GM12878 (cell line): ENCODE data around the gene PMAIP1. TPM values are rescaled to one million over a fixed set of nuclear protein-coding genes. Genes with fewer than 3 reads are reported as not detected.
A peak's percentile ranks its signal among the peaks of the same experiment; 100 is the strongest.

ENCODE experiments used
- ASH2L ChIP-seq: fragments of 300-600, 200-600 bp; sonication (generic); IDR thresholded peaks from 2 replicates; pipeline ENCODE4 v1.6.1; 2017; ENCODE audit warnings: low read depth, mild to moderate bottlenecking, borderline replicate concordance
- ETV6 ChIP-seq, 2 experiments: fragments of 450-650 bp in 1 of 2; IDR thresholded peaks in 1 of 2; conservative IDR thresholded peaks in 1 of 2; 2 replicates each; pipeline ENCODE4 v1.6.1; 2014; ENCODE audit warnings: antibody characterized with exemption in 1 of 2, borderline replicate concordance in 1 of 2, low read depth in 1 of 2, mild to moderate bottlenecking in 1 of 2, moderate library complexity in 1 of 2
- FOS ChIP-seq: IDR thresholded peaks from 3 replicates; pipeline ENCODE4 v1.6.1; 2011; ENCODE audit warnings: borderline replicate concordance; ENCODE audit not compliant: insufficient read length; ENCODE audit errors: extremely low read depth
- FOXK2 ChIP-seq: fragments of 450-650 bp; IDR thresholded peaks from 2 replicates; pipeline ENCODE4 v1.6.1; 2017; ENCODE audit warnings: mild to moderate bottlenecking, moderate library complexity
- JUND ChIP-seq: IDR thresholded peaks from 2 replicates; pipeline ENCODE4 v1.6.1; 2012; ENCODE audit warnings: low read depth, mild to moderate bottlenecking, low read length, improper control_type of control experiment, moderate library complexity
- MEF2B ChIP-seq: fragments of 450-650 bp; IDR thresholded peaks from 2 replicates; pipeline ENCODE4 v1.6.1; 2018; ENCODE audit warnings: mild to moderate bottlenecking, moderate library complexity; ENCODE audit not compliant: partially characterized antibody, poor library complexity, severe bottlenecking
- NBN ChIP-seq: fragments of 450-650 bp; IDR thresholded peaks from 2 replicates; pipeline ENCODE4 v1.6.1; 2016
- NFXL1 ChIP-seq: fragments of 450-650 bp; IDR thresholded peaks from 2 replicates; pipeline ENCODE4 v1.6.1; 2017; ENCODE audit warnings: antibody characterized with exemption, mild to moderate bottlenecking, borderline replicate concordance
- POLR2AphosphoS2 ChIP-seq: IDR thresholded peaks from 2 replicates; pipeline ENCODE4 v1.6.1; 2011; ENCODE audit warnings: low read depth, mild to moderate bottlenecking, low read length, improper control_type of control experiment, moderate library complexity
- POU2F2 ChIP-seq: IDR thresholded peaks from 3 replicates; pipeline ENCODE4 v1.6.1; 2011; ENCODE audit warnings: low read depth, mild to moderate bottlenecking, low read length, borderline replicate concordance
- RUNX3 ChIP-seq: IDR thresholded peaks from 2 replicates; pipeline ENCODE4 v1.6.1; 2012; ENCODE audit warnings: low read length, inconsistent platforms
- SREBF2 ChIP-seq: IDR thresholded peaks from 2 replicates; pipeline ENCODE4 v1.6.1; 2012; ENCODE audit warnings: mild to moderate bottlenecking, low read length
- TCF12 ChIP-seq: IDR thresholded peaks from 2 replicates; pipeline ENCODE4 v1.6.1; 2011; ENCODE audit warnings: low read depth, mild to moderate bottlenecking, low read length
- polyA plus RNA-seq, 11 experiments: library from polyadenylated mRNA; depleted of rRNA in 4 of 11; unstranded in 6 of 11; stranded (reverse) in 5 of 11; fragments of >200 nt; fragmentation: Nextera tagmentation in 4 of 11; fragmentation: Illumina TruSeq in 1 of 11; extraction: Ambion mirVana in 4 of 11; extraction: Trizol in 1 of 11; gene quantifications; 1 replicate in 1 of 11; 2 replicates in 10 of 11; pipeline versions ENCODE4 v1.2.1 to v1.2.3, GENCODE V29; 2011 to 2016; ENCODE audit warnings: inconsistent platforms in 2 of 11, missing spikeins in 2 of 11, low read depth in 1 of 11
- total RNA-seq, 4 experiments: library from RNA; depleted of rRNA in 3 of 4; stranded (reverse); fragments of >200 nt in 3 of 4; fragmentation: Illumina TruSeq in 1 of 4; extraction: Trizol in 1 of 4; gene quantifications; 2 replicates each; pipeline versions ENCODE4 v1.2.1 to v1.2.3, GENCODE V29; 2013 to 2021
- TF ChIP-seq, protein P1 (sequence below): fragments of 450-650 bp; IDR thresholded peaks from 2 replicates; pipeline ENCODE4 v1.6.1; 2016; ENCODE audit warnings: mild to moderate bottlenecking, moderate library complexity, borderline replicate concordance
- TF ChIP-seq, protein P2 (sequence below): fragments of 450-650 bp; IDR thresholded peaks from 2 replicates; pipeline ENCODE4 v1.6.1; 2017; ENCODE audit warnings: mild to moderate bottlenecking, moderate library complexity
- TF ChIP-seq, protein P3 (sequence below): IDR thresholded peaks from 2 replicates; pipeline ENCODE4 v1.6.1; 2012; ENCODE audit warnings: mild to moderate bottlenecking, low read depth, low read length
- TF ChIP-seq, protein P4 (sequence below): fragments of 450-650 bp; IDR thresholded peaks from 2 replicates; pipeline ENCODE4 v1.6.1; 2014; ENCODE audit warnings: mild to moderate bottlenecking

PMAIP1 gene
- total and polyA plus RNA-seq, 10 of the 15 experiments (the other 5 are each of a cell fraction or from before 2014, with no cell fraction given), result 74.0 to 219 (median 112) TPM

DNA sequence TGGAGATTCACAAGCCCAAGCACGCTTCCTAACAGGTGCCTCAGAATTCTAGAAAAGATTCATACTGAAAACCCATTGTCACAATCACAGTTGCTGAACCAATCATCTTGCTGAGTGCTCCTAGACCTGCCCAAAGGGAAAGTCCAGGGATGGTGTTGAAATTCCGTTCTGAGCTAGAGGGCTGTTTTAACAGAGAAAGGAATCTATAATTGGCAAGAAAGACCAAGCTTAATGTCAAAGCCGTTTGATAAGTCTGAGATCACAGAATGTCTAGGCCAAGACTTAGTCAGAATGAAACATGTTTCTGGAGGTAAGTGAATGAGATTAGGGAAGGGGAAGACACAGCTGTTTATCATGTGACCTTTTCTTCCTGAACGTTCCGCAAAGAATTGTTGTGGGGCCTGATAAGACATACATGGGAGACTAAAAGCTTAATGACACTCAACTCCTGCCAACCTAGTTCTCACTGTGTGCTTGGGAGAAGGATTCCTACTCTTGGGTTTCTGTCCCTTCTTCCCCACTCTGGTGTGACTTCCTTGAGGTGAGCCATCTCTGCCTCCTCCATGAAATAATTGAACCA lies 27.5 kb downstream of the PMAIP1 start (continued):
- TF ChIP-seq, protein P1, sequence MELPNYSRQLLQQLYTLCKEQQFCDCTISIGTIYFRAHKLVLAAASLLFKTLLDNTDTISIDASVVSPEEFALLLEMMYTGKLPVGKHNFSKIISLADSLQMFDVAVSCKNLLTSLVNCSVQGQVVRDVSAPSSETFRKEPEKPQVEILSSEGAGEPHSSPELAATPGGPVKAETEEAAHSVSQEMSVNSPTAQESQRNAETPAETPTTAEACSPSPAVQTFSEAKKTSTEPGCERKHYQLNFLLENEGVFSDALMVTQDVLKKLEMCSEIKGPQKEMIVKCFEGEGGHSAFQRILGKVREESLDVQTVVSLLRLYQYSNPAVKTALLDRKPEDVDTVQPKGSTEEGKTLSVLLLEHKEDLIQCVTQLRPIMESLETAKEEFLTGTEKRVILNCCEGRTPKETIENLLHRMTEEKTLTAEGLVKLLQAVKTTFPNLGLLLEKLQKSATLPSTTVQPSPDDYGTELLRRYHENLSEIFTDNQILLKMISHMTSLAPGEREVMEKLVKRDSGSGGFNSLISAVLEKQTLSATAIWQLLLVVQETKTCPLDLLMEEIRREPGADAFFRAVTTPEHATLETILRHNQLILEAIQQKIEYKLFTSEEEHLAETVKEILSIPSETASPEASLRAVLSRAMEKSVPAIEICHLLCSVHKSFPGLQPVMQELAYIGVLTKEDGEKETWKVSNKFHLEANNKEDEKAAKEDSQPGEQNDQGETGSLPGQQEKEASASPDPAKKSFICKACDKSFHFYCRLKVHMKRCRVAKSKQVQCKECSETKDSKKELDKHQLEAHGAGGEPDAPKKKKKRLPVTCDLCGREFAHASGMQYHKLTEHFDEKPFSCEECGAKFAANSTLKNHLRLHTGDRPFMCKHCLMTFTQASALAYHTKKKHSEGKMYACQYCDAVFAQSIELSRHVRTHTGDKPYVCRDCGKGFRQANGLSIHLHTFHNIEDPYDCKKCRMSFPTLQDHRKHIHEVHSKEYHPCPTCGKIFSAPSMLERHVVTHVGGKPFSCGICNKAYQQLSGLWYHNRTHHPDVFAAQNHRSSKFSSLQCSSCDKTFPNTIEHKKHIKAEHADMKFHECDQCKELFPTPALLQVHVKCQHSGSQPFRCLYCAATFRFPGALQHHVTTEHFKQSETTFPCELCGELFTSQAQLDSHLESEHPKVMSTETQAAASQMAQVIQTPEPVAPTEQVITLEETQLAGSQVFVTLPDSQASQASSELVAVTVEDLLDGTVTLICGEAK, result no peak
- TF ChIP-seq ASH2L (no peak), FOXK2 (no peak), NBN (peak; percentile 68; the same call in 1 of the 2 replicates), ETV6 (conservative IDR thresholded peaks at IDR 0.05 in 1 of 2, IDR thresholded peaks at IDR 0.05 in 1 of 2; ENCODE audit: borderline replicate concordance in 1 of 2, low read depth in 1 of 2) (peak in 1 of 2 experiments; percentile 83; a peak in 2 of 4 replicates), POLR2AphosphoS2 (no peak), SREBF2 (no peak), MEF2B (peak; percentile 84), NFXL1 (no peak), TCF12 (no peak; the same call in none of the 2 replicates), JUND (peak; percentile 64; the same call in 1 of the 2 replicates), POU2F2 (no peak; the same call in 1 of the 3 replicates), FOS (no peak), RUNX3 (peak; percentile 86)
- TF ChIP-seq, protein P2, sequence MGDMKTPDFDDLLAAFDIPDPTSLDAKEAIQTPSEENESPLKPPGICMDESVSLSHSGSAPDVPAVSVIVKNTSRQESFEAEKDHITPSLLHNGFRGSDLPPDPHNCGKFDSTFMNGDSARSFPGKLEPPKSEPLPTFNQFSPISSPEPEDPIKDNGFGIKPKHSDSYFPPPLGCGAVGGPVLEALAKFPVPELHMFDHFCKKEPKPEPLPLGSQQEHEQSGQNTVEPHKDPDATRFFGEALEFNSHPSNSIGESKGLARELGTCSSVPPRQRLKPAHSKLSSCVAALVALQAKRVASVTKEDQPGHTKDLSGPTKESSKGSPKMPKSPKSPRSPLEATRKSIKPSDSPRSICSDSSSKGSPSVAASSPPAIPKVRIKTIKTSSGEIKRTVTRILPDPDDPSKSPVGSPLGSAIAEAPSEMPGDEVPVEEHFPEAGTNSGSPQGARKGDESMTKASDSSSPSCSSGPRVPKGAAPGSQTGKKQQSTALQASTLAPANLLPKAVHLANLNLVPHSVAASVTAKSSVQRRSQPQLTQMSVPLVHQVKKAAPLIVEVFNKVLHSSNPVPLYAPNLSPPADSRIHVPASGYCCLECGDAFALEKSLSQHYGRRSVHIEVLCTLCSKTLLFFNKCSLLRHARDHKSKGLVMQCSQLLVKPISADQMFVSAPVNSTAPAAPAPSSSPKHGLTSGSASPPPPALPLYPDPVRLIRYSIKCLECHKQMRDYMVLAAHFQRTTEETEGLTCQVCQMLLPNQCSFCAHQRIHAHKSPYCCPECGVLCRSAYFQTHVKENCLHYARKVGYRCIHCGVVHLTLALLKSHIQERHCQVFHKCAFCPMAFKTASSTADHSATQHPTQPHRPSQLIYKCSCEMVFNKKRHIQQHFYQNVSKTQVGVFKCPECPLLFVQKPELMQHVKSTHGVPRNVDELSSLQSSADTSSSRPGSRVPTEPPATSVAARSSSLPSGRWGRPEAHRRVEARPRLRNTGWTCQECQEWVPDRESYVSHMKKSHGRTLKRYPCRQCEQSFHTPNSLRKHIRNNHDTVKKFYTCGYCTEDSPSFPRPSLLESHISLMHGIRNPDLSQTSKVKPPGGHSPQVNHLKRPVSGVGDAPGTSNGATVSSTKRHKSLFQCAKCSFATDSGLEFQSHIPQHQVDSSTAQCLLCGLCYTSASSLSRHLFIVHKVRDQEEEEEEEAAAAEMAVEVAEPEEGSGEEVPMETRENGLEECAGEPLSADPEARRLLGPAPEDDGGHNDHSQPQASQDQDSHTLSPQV, result no peak
- TF ChIP-seq, protein P3, sequence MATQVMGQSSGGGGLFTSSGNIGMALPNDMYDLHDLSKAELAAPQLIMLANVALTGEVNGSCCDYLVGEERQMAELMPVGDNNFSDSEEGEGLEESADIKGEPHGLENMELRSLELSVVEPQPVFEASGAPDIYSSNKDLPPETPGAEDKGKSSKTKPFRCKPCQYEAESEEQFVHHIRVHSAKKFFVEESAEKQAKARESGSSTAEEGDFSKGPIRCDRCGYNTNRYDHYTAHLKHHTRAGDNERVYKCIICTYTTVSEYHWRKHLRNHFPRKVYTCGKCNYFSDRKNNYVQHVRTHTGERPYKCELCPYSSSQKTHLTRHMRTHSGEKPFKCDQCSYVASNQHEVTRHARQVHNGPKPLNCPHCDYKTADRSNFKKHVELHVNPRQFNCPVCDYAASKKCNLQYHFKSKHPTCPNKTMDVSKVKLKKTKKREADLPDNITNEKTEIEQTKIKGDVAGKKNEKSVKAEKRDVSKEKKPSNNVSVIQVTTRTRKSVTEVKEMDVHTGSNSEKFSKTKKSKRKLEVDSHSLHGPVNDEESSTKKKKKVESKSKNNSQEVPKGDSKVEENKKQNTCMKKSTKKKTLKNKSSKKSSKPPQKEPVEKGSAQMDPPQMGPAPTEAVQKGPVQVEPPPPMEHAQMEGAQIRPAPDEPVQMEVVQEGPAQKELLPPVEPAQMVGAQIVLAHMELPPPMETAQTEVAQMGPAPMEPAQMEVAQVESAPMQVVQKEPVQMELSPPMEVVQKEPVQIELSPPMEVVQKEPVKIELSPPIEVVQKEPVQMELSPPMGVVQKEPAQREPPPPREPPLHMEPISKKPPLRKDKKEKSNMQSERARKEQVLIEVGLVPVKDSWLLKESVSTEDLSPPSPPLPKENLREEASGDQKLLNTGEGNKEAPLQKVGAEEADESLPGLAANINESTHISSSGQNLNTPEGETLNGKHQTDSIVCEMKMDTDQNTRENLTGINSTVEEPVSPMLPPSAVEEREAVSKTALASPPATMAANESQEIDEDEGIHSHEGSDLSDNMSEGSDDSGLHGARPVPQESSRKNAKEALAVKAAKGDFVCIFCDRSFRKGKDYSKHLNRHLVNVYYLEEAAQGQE, result no peak
- TF ChIP-seq, protein P4, sequence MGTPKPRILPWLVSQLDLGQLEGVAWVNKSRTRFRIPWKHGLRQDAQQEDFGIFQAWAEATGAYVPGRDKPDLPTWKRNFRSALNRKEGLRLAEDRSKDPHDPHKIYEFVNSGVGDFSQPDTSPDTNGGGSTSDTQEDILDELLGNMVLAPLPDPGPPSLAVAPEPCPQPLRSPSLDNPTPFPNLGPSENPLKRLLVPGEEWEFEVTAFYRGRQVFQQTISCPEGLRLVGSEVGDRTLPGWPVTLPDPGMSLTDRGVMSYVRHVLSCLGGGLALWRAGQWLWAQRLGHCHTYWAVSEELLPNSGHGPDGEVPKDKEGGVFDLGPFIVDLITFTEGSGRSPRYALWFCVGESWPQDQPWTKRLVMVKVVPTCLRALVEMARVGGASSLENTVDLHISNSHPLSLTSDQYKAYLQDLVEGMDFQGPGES, result no peak
